Breast epithelium (tissue), 4 donors: Measurements from ENCODE around the gene PRKD1. TPM values are rescaled to one million over a fixed set of nuclear protein-coding genes. Genes with fewer than 3 reads are reported as not detected.

Experiments
- DNase-seq, 2 donors: peaks; one replicate each; pipeline ENCODE4 v3.0.0-alpha.2; 2019; ENCODE audit warnings: low spot score in 2 of 2
- H3K27ac ChIP-seq, 2 donors: fragments of 200-600 bp; sonication (generic) in 1 of 2; one replicate each; pipeline ENCODE4 v1.5.1; 2016 to 2019; ENCODE audit warnings: mild to moderate bottlenecking in 1 of 2
- H3K27me3 ChIP-seq, 2 donors: fragments of 200-600 bp; sonication (generic) in 1 of 2; one replicate each; pipeline versions ENCODE4 v1.5.1 to v1.6.0; 2017 to 2019; ENCODE audit warnings: control low read depth in 1 of 2, mild to moderate bottlenecking in 1 of 2
- H3K36me3 ChIP-seq: fragments of 200-600 bp; one replicate; pipeline ENCODE4 v1.5.1; 2019
- H3K4me1 ChIP-seq, 2 donors: fragments of 200-600 bp; sonication (generic); one replicate each; pipeline ENCODE4 v1.5.1; 2016 to 2019; ENCODE audit warnings: control low read depth in 1 of 2
- H3K4me3 ChIP-seq, 3 donors: fragments of 200-600 bp; sonication (generic); 1 replicate in 2 of 3; 2 replicates in 1 of 3; pipeline ENCODE4 v1.5.1; 2016 to 2019; ENCODE audit warnings: mild to moderate bottlenecking in 3 of 3, moderate library complexity in 2 of 3
- H3K9me3 ChIP-seq, 2 donors: fragments of 200-600 bp; sonication (generic) in 1 of 2; one replicate each; pipeline ENCODE4 v1.5.1; 2016 to 2019; ENCODE audit warnings: control low read depth in 1 of 2
- CTCF ChIP-seq, 3 donors: fragments of 450-650 bp; IDR thresholded peaks; one replicate each; pipeline ENCODE4 v1.5.1; 2016 to 2017; ENCODE audit warnings: antibody characterized with exemption in 3 of 3, mild to moderate bottlenecking in 3 of 3, moderate library complexity in 3 of 3
- POLR2A ChIP-seq: fragments of 450-650 bp; IDR thresholded peaks from one replicate; pipeline ENCODE4 v1.6.1; 2016; ENCODE audit warnings: antibody characterized with exemption, mild to moderate bottlenecking, moderate library complexity
- POLR2AphosphoS5 ChIP-seq, 3 donors: sonication (generic); formaldehyde crosslinking; IDR thresholded peaks; one replicate each; pipeline ENCODE4 v1.6.1; 2017; ENCODE audit warnings: antibody characterized with exemption in 3 of 3
- intact Hi-C: fragments of 100-400 bp; cut with DNase I; formaldehyde crosslinking; loops from one replicate; pipeline ENCODE4 v1.15.1; 2023; ENCODE audit warnings: low total_unique reads
- total RNA-seq, 3 donors: library from RNA; depleted of rRNA; stranded (reverse); fragments of >200 nt; gene quantifications; one replicate each; pipeline ENCODE4 v1.1.0, GENCODE V29; 2016

The PRKD1 gene
- total RNA-seq, 3 donors from 2014 or later: 14.1 to 26.1 (median 22.7) TPM

- no peak overlapping the region for H3K4me3 ChIP-seq
- no peak for TF ChIP-seq POLR2A
- no peak for TF ChIP-seq POLR2AphosphoS5 (IDR thresholded peaks at IDR 0.05)
- no peak for TF ChIP-seq CTCF (IDR thresholded peaks at IDR 0.05)
- no peaks in the 10 kb centered on the region for H3K4me1 ChIP-seq
- no peaks in the 10 kb centered on the region for H3K27me3 ChIP-seq
- intact Hi-C loops: no loop called here
- H3K36me3 ChIP-seq: no peaks in the 10 kb centered on the region
- no peak for DNase-seq
- no peaks in the 10 kb centered on the region for H3K9me3 ChIP-seq
- H3K27ac ChIP-seq: no peak overlapping the region
Observed at GRCh38 chr14:29527286-29527685, 400.4 kb downstream of the PRKD1 start.
